ENCODE measurements around the gene NOD1. TPM values are rescaled to one million over a fixed set of nuclear protein-coding genes. Genes with fewer than 3 reads are reported as not detected.

NOD1 gene
- total RNA-seq, 1 experiment from 2014 or later: 8.1 TPM

DNA sequence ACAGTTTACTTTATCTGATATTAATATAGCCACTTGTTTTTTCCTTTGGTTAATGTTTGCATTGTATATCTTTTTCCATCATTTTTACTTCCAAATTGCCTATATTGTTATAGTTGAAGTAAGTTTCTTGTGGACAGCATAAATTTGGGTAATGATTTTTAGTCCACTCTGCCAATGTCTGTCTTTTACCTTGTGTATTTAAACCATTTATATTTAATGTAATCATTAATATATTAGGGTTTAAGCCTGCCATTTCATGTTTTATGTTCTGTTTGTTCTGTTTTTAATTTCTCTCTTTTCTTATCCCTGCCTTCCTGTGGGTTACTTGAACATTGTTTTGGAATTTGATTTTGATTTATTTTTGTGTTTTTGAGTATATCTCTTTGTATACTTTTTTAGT is 12.8 kb upstream of the NOD1 start:
- POLR2A ChIA-PET: no interaction called here
- H3K9me3 ChIP-seq (ENCODE audit: control insufficient read depth, insufficient read depth, low read depth, low read length): peaks cover 9% of the 10 kb centered on the region; the same call in 1 of the 2 replicates
- H3K27me3 ChIP-seq (ENCODE audit: control insufficient read depth, insufficient read depth, low read length): no peaks in the 10 kb centered on the region; the same call in 1 of the 2 replicates
- BruUV-seq (replicated peaks): no TSS peak
- ATAC-seq (no peak), DNase-seq (ENCODE audit: low read depth, low spot score) (no peak)
- no peak overlapping the region for H3K27ac ChIP-seq (ENCODE audit: low read length)
- TF ChIP-seq POLR2AphosphoS5 (IDR thresholded peaks at IDR 0.05; ENCODE audit: low read depth, low read length) (no peak), SIN3A (IDR thresholded peaks at IDR 0.05; ENCODE audit: borderline replicate concordance, insufficient read depth, low read depth, low read length) (no peak), TCF7L2 (IDR thresholded peaks at IDR 0.05; ENCODE audit: low read depth, low read length) (no peak)
- TF ChIP-seq, protein P1, sequence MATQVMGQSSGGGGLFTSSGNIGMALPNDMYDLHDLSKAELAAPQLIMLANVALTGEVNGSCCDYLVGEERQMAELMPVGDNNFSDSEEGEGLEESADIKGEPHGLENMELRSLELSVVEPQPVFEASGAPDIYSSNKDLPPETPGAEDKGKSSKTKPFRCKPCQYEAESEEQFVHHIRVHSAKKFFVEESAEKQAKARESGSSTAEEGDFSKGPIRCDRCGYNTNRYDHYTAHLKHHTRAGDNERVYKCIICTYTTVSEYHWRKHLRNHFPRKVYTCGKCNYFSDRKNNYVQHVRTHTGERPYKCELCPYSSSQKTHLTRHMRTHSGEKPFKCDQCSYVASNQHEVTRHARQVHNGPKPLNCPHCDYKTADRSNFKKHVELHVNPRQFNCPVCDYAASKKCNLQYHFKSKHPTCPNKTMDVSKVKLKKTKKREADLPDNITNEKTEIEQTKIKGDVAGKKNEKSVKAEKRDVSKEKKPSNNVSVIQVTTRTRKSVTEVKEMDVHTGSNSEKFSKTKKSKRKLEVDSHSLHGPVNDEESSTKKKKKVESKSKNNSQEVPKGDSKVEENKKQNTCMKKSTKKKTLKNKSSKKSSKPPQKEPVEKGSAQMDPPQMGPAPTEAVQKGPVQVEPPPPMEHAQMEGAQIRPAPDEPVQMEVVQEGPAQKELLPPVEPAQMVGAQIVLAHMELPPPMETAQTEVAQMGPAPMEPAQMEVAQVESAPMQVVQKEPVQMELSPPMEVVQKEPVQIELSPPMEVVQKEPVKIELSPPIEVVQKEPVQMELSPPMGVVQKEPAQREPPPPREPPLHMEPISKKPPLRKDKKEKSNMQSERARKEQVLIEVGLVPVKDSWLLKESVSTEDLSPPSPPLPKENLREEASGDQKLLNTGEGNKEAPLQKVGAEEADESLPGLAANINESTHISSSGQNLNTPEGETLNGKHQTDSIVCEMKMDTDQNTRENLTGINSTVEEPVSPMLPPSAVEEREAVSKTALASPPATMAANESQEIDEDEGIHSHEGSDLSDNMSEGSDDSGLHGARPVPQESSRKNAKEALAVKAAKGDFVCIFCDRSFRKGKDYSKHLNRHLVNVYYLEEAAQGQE (IDR thresholded peaks at IDR 0.05; ENCODE audit: insufficient read depth in 1 of 2, low read depth in 2 of 2, low read length in 1 of 2): no peak
- TF ChIP-seq, protein P2, sequence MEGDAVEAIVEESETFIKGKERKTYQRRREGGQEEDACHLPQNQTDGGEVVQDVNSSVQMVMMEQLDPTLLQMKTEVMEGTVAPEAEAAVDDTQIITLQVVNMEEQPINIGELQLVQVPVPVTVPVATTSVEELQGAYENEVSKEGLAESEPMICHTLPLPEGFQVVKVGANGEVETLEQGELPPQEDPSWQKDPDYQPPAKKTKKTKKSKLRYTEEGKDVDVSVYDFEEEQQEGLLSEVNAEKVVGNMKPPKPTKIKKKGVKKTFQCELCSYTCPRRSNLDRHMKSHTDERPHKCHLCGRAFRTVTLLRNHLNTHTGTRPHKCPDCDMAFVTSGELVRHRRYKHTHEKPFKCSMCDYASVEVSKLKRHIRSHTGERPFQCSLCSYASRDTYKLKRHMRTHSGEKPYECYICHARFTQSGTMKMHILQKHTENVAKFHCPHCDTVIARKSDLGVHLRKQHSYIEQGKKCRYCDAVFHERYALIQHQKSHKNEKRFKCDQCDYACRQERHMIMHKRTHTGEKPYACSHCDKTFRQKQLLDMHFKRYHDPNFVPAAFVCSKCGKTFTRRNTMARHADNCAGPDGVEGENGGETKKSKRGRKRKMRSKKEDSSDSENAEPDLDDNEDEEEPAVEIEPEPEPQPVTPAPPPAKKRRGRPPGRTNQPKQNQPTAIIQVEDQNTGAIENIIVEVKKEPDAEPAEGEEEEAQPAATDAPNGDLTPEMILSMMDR (IDR thresholded peaks at IDR 0.05): no peak
- no peaks in the 10 kb centered on the region for H3K4me1 ChIP-seq (ENCODE audit: control insufficient read depth, insufficient read depth, low read length)
- intact Hi-C loops (cut with micrococcal nuclease; ENCODE audit: unreplicated experiment) (no loop called here), in situ Hi-C loops (cut with HindIII; ENCODE audit: low pct_unique_long_range_greater_than_20kb, low sequenced_read_pairs) (no loop called here)
- 0 out of 2 replicates have a peak, but pooled peaks cover under 1% of the 10 kb centered on the region for H3K36me3 ChIP-seq (ENCODE audit: control insufficient read depth, insufficient read depth, low read length)
- no peak overlapping the region for H3K4me3 ChIP-seq (ENCODE audit: low read depth in 2 of 2, low read length in 2 of 2)
- CTCF ChIA-PET: no interaction called here

DNA sequence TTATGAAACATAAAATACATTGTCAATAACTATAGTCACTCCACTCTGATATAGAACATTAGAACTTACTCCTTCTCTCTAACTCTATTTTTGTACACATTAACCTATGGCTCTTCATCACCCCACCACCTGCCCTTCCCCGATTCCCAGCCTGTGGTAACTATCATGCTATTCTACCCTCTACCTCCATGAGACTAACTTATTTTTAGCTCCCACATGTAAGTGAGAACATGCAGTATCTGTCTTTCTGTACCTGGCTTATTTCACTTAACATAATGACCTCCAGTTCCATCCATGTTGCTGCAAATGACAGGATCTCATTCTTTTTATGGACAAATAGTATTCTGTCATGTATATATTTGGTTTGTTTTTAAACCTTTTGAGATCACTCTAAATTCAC is 8.8 kb upstream of the NOD1 start:
- BruUV-seq (replicated peaks): no TSS peak
- intact Hi-C loops (cut with micrococcal nuclease; ENCODE audit: unreplicated experiment): no loop called here
- DNase-seq (ENCODE audit: low read depth, low spot score): no peak
- Histone ChIP-seq H3K27ac (ENCODE audit: low read length) (no peak overlapping the region), H3K4me1 (ENCODE audit: control insufficient read depth, insufficient read depth, low read length) (no peaks in the 10 kb centered on the region), H3K9me3 (ENCODE audit: control insufficient read depth, insufficient read depth, low read depth, low read length) (peaks cover 9% of the 10 kb centered on the region; the same call in 1 of the 2 replicates), H3K27me3 (ENCODE audit: control insufficient read depth, insufficient read depth, low read length) (no peaks in the 10 kb centered on the region; the same call in 1 of the 2 replicates), H3K4me3 (ENCODE audit: low read depth in 2 of 2, low read length in 2 of 2) (no peak overlapping the region), H3K36me3 (ENCODE audit: control insufficient read depth, insufficient read depth, low read length) (no peaks in the 10 kb centered on the region)
- ATAC-seq: no peak
- ChIA-PET CTCF (no interaction called here), POLR2A (no interaction called here)
- in situ Hi-C loops (cut with HindIII; ENCODE audit: low pct_unique_long_range_greater_than_20kb, low sequenced_read_pairs): no loop called here
- TF ChIP-seq, protein P2 (IDR thresholded peaks at IDR 0.05): no peak
- TF ChIP-seq SIN3A (IDR thresholded peaks at IDR 0.05; ENCODE audit: borderline replicate concordance, insufficient read depth, low read depth, low read length): no peak
- TF ChIP-seq, protein P1 (IDR thresholded peaks at IDR 0.05; ENCODE audit: insufficient read depth in 1 of 2, low read depth in 2 of 2, low read length in 1 of 2): no peak
- TF ChIP-seq POLR2AphosphoS5 (IDR thresholded peaks at IDR 0.05; ENCODE audit: low read depth, low read length): no peak
- no peak for TF ChIP-seq TCF7L2 (IDR thresholded peaks at IDR 0.05; ENCODE audit: low read depth, low read length)
